Nephron (organoid): ENCODE data around the gene TRIM15.
"Not testable (repeated sequence)": the region's sequence is repeated elsewhere in the genome, so short reads cannot be mapped to it uniquely, and the experiment has no call there.

Experiments used
- H3K27ac Mint-ChIP-seq, 3 experiments: 2 replicates each; pipeline ENCODE4 v1.8.0; 2020; ENCODE audit warnings: mixed read lengths in 3 of 3, mild to moderate bottlenecking in 2 of 3, moderate library complexity in 1 of 3
- H3K27me3 Mint-ChIP-seq: 2 replicates; pipeline ENCODE4 v1.8.0; 2021; ENCODE audit warnings: low read depth, mild to moderate bottlenecking, moderate library complexity, mixed read lengths
- H3K36me3 Mint-ChIP-seq: 2 replicates; pipeline ENCODE4 v1.8.0; 2020; ENCODE audit warnings: low read depth, mixed read lengths
- H3K4me1 Mint-ChIP-seq: 2 replicates; pipeline ENCODE4 v1.8.0; 2020; ENCODE audit warnings: mixed read lengths
- H3K4me3 Mint-ChIP-seq, 3 experiments: 2 replicates each; pipeline ENCODE4 v1.8.0; 2020; ENCODE audit warnings: mild to moderate bottlenecking in 3 of 3, mixed read lengths in 3 of 3, moderate library complexity in 2 of 3
- H3K9me3 Mint-ChIP-seq: 2 replicates; pipeline ENCODE4 v1.8.0; 2020; ENCODE audit warnings: mixed read lengths
- CTCF ChIP-seq, 3 experiments: fragments of 200-600 bp; sonication (generic); IDR thresholded peaks; one replicate each; pipeline ENCODE4 v1.5.0; 2021; ENCODE audit warnings: antibody characterized with exemption in 3 of 3; ENCODE audit not compliant: unreplicated experiment in 3 of 3

The TRIM15 gene

DNA sequence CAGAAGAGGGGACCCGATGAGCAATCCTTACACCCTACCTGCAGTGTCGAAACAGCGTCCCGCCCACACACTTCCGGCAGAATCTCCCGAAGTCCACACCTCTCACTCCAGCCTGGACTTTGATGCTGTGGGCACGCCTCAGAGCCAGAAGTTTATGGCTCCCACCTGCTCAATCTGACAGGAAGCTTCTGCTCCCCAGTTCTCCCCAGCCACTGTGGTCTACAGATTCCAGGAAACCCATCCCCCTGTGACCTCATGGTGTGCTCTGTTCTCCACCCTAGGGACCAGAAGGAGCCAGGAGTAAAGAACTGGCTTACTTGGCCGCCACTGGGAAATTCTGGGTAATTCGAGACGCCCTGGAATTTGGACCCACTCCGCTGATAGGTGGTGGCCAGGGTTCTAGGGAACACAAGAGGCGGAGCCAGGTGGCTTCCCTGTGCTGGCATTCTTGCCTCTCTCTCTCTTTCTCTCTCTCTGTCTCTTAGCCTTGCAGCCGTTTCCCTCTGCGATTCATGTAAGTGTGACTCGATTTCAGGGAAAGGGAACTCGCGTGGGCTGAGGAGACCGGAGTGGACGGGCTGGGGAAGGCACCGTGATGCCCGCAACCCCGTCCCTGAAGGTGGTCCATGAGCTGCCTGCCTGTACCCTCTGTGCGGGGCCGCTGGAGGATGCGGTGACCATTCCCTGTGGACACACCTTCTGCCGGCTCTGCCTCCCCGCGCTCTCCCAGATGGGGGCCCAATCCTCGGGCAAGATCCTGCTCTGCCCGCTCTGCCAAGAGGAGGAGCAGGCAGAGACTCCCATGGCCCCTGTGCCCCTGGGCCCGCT is at the start of gene TRIM15:
TSS of gene TRIM15 (plus strand) at position 457 of the 828 bp plus-strand sequence. CDS start at position 596, 139 bp downstream.
- Mint-ChIP-seq H3K36me3 (no peaks in the 10 kb centered on the region), H3K27me3 (peaks cover 48% of the 10 kb centered on the region), H3K4me3 (no peak within 1 kb of the TSS), H3K9me3 (no peaks in the 10 kb centered on the region), H3K27ac (no peak within 1 kb of the TSS), H3K4me1 (no peaks in the 10 kb centered on the region)
- TF ChIP-seq CTCF (IDR thresholded peaks at IDR 0.05; ENCODE audit: unreplicated experiment in 3 of 3) = no peak

DNA sequence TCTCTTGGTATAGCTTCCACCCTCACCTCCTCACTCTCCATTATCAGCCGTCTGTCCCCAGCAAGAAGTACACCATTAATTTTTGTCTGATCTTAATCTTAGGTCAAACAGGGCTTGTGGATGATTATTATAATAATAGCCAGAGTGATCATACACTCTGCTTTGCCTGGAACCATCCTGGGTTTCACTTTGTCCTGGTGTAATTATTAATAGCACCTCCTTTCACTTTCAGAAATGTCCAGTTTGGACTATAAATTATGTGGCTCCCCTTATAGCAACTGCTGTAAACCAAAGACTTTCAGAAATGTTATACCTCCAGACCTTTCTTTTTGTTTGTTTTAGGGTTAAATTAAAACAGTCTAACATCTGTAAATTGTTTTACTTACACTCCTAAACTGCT is 49.5 kb upstream of the TRIM15 start:
- Mint-ChIP-seq H3K4me3 (no peak overlapping the region), H3K27ac (no peak overlapping the region), H3K27me3 (peaks cover 68% of the 10 kb centered on the region), H3K9me3 (no peaks in the 10 kb centered on the region), H3K4me1 (no peaks in the 10 kb centered on the region), H3K36me3 (no peaks in the 10 kb centered on the region)
- TF ChIP-seq CTCF (IDR thresholded peaks at IDR 0.05; ENCODE audit: unreplicated experiment in 3 of 3) = no peak

GRCh38 chr6:30116724-30117123 is 46.6 kb upstream of the TRIM15 start:
- Mint-ChIP-seq H3K4me3 (no peak overlapping the region), H3K27me3 (peaks cover 58% of the 10 kb centered on the region), H3K9me3 (no peaks in the 10 kb centered on the region), H3K4me1 (no peaks in the 10 kb centered on the region), H3K36me3 (no peaks in the 10 kb centered on the region), H3K27ac (no peak overlapping the region)
- TF ChIP-seq CTCF (IDR thresholded peaks at IDR 0.05; ENCODE audit: unreplicated experiment in 3 of 3) = peak in 1 of 3 experiments; percentile 13

- not testable (repeated sequence) for H3K4me1 Mint-ChIP-seq, H3K4me3 Mint-ChIP-seq
Measured at GRCh38 chr6:30118691-30119090, 44.7 kb upstream of the TRIM15 start.

DNA sequence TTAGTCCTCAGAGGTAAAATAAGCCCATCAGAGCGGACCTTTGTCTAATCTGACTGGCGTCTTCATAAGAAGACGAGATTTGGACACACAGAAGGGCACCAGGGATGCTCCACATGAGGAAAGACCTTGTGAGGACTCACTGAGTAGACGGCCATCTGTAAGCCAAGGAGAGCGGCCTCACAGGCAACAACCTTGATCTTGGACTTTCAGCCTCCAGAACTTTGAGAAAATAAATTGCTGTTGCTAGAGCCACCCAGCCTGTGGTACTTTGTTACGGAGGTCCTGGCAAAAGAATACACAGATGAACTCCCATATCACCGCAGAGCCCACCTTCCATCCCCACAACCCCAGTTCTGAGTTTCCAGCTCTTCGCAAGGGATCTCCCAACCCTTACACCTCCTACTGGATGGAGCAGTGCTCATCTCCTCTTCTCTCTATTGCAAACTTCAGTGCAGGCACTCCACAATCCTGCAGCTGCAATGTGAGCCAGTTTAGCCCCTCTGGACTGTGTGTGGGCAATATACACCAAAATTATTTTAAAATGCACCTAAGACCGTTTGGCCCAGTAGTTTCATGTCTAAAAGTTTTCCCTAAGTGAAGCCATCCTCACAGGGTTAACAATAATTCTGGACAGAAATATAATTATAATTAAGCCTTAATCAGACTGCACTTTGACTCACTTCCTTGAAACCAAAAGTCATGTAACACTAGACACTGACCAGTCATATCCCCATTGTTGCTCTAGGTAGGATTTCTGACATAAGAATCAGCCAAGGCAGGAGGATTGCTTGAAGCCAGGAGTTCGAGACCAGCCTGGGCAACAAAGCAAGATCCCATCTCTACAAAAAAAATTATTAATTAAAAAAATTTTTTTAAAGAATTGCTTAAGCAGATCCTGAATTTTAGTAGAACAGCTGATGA is 41.6 kb upstream of the TRIM15 start:
- peaks cover 51% of the 10 kb centered on the region for H3K27me3 Mint-ChIP-seq
- no peak for TF ChIP-seq CTCF (IDR thresholded peaks at IDR 0.05; ENCODE audit: unreplicated experiment in 3 of 3)
- no peak overlapping the region for H3K27ac Mint-ChIP-seq
- H3K36me3 Mint-ChIP-seq = no peaks in the 10 kb centered on the region
- H3K4me1 Mint-ChIP-seq = no peaks in the 10 kb centered on the region
- H3K4me3 Mint-ChIP-seq = no peak overlapping the region
- no peaks in the 10 kb centered on the region for H3K9me3 Mint-ChIP-seq

More at GRCh38 chr6:30118691-30119090, 44.7 kb upstream of the TRIM15 start:
- peaks cover 53% of the 10 kb centered on the region for H3K27me3 Mint-ChIP-seq
- not testable (repeated sequence) for H3K36me3 Mint-ChIP-seq, H3K27ac Mint-ChIP-seq, H3K9me3 Mint-ChIP-seq

DNA sequence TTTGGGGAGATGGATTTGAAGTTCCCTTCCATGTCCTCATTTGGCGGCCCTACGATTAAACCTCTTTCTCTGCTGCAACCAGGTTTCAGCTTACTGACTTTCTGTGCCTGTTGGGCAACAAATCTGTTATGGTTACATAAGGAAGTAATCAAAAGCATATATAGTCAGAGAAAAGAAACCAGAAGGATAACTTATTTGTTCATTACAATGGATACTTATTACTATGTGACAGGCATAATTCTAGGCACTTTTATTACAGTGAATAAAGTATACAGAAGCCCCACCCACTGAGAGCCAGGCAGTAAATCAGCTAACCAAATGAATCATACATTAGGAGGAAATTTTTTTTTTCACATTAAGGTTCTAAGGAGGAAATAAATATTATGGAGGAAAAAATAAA is 40.8 kb upstream of the TRIM15 start:
- no peak overlapping the region for H3K27ac Mint-ChIP-seq
- TF ChIP-seq CTCF (IDR thresholded peaks at IDR 0.05; ENCODE audit: unreplicated experiment in 3 of 3) = no peak
- no peak overlapping the region for H3K4me3 Mint-ChIP-seq
- no peaks in the 10 kb centered on the region for H3K9me3 Mint-ChIP-seq
- H3K4me1 Mint-ChIP-seq = peaks cover 5% of the 10 kb centered on the region
- H3K27me3 Mint-ChIP-seq = peaks cover 59% of the 10 kb centered on the region
- H3K36me3 Mint-ChIP-seq = no peaks in the 10 kb centered on the region
